ENCODE measurements around the gene METTL8.

GRCh38 chr2:171330155-171330956 is 103.4 kb downstream of the METTL8 start:
- TF ChIP-seq EP300 (IDR thresholded peaks at IDR 0.05) (no peak), CTCF (IDR thresholded peaks at IDR 0.05) (no peak), POLR2A (IDR thresholded peaks at IDR 0.05) (no peak)
